MG63 (cell line): ENCODE results near the gene PCCB. TPM values are rescaled to one million over a fixed set of nuclear protein-coding genes. Genes with fewer than 3 reads are reported as not detected.
"Not testable (repeated sequence)": the region's sequence is repeated elsewhere in the genome, so short reads cannot be mapped to it uniquely, and the experiment has no call there.

ENCODE experiments used
- DNase-seq: peaks from one replicate; pipeline ENCODE4 v3.0.0-alpha.2; 2020
- H3K27me3 ChIP-seq: fragments of 250-450 bp; sonication (Bioruptor Pico); 2 replicates; pipeline ENCODE4 v1.5.1; 2020; ENCODE audit warnings: mild to moderate bottlenecking, moderate library complexity
- H3K36me3 ChIP-seq: fragments of 250-450 bp; sonication (Bioruptor Pico); 2 replicates; pipeline ENCODE4 v1.5.1; 2020; ENCODE audit warnings: mild to moderate bottlenecking, moderate library complexity
- H3K4me3 ChIP-seq: fragments of 250-450 bp; sonication (Bioruptor Pico); 2 replicates; pipeline ENCODE4 v1.5.1; 2020; ENCODE audit warnings: mild to moderate bottlenecking, moderate library complexity
- H3K9me3 ChIP-seq: fragments of 250-450 bp; sonication (Bioruptor Pico); 2 replicates; pipeline ENCODE4 v1.5.1; 2020; ENCODE audit warnings: mild to moderate bottlenecking, moderate library complexity
- total RNA-seq: library from RNA; depleted of rRNA; stranded (reverse); fragments of >200 nt; shearing (Covaris generic); gene quantifications from 2 replicates; pipeline ENCODE4 v1.2.3, GENCODE V29; 2014; ENCODE audit warnings: low replicate concordance

The PCCB gene
- total RNA-seq, 1 experiment from 2014 or later: 156 TPM

GRCh38 chr3:136250903-136251460, 842 bp downstream of the PCCB start:
- H3K27me3 ChIP-seq: no peaks in the 10 kb centered on the region
- H3K36me3 ChIP-seq: peaks cover 6% of the 10 kb centered on the region
- no peaks in the 10 kb centered on the region for H3K9me3 ChIP-seq
- H3K4me3 ChIP-seq: peak overlapping the region; percentile 60
- peak; percentile 75 for DNase-seq

GRCh38 chr3:136251511-136251910, 1.4 kb downstream of the PCCB start:
- DNase-seq: no peak
- Histone ChIP-seq H3K4me3 (peak overlapping the region; percentile 60), H3K9me3 (no peaks in the 10 kb centered on the region), H3K36me3 (peaks cover 11% of the 10 kb centered on the region), H3K27me3 (no peaks in the 10 kb centered on the region)

- Histone ChIP-seq H3K27me3 (no peaks in the 10 kb centered on the region), H3K9me3 (no peaks in the 10 kb centered on the region), H3K4me3 (no peak overlapping the region), H3K36me3 (peaks cover 36% of the 10 kb centered on the region)
- DNase-seq: no peak
Measured at GRCh38 chr3:136255672-136256406, 5.7 kb downstream of the PCCB start.

GRCh38 chr3:136258199-136258598, 8.1 kb downstream of the PCCB start:
- Histone ChIP-seq H3K4me3 (no peak overlapping the region), H3K36me3 (peaks cover 54% of the 10 kb centered on the region), H3K9me3 (no peaks in the 10 kb centered on the region), H3K27me3 (no peaks in the 10 kb centered on the region)
- no peak for DNase-seq

GRCh38 chr3:136261826-136262225, 11.7 kb downstream of the PCCB start:
- DNase-seq: no peak
- Histone ChIP-seq H3K4me3 (no peak overlapping the region), H3K9me3 (no peaks in the 10 kb centered on the region), H3K36me3 (peaks cover 56% of the 10 kb centered on the region), H3K27me3 (no peaks in the 10 kb centered on the region)

- Histone ChIP-seq H3K9me3 (no peaks in the 10 kb centered on the region), H3K36me3 (peaks cover 51% of the 10 kb centered on the region), H3K27me3 (no peaks in the 10 kb centered on the region), H3K4me3 (no peak overlapping the region)
- no peak for DNase-seq
Measured at GRCh38 chr3:136262559-136262958, 12.4 kb downstream of the PCCB start.

- no peak for DNase-seq
- Histone ChIP-seq H3K27me3 (no peaks in the 10 kb centered on the region), H3K36me3 (peaks cover 45% of the 10 kb centered on the region), H3K9me3 (no peaks in the 10 kb centered on the region), H3K4me3 (no peak overlapping the region)
Measured at GRCh38 chr3:136263251-136263650, 13.1 kb downstream of the PCCB start.

GRCh38 chr3:136266468-136267125, 16.5 kb downstream of the PCCB start:
- not testable (repeated sequence) for DNase-seq, H3K4me3 ChIP-seq, H3K27me3 ChIP-seq, H3K9me3 ChIP-seq
- peaks cover 44% of the 10 kb centered on the region for H3K36me3 ChIP-seq

- Histone ChIP-seq H3K27me3 (no peaks in the 10 kb centered on the region), H3K4me3 (no peak overlapping the region), H3K9me3 (no peaks in the 10 kb centered on the region), H3K36me3 (peaks cover 38% of the 10 kb centered on the region)
- DNase-seq: no peak
Measured at GRCh38 chr3:136267235-136267634, 17.1 kb downstream of the PCCB start.

GRCh38 chr3:136270179-136270578, 20.0 kb downstream of the PCCB start:
- H3K9me3 ChIP-seq: peaks cover 11% of the 10 kb centered on the region; the same call in 1 of the 2 replicates
- H3K36me3 ChIP-seq: peaks cover 30% of the 10 kb centered on the region
- DNase-seq: no peak
- H3K4me3 ChIP-seq: no peak overlapping the region
- H3K27me3 ChIP-seq: no peaks in the 10 kb centered on the region

GRCh38 chr3:136271626-136272025, 21.5 kb downstream of the PCCB start:
- H3K27me3 ChIP-seq, H3K4me3 ChIP-seq, DNase-seq: not testable (repeated sequence)
- H3K9me3 ChIP-seq: peaks cover 11% of the 10 kb centered on the region
- H3K36me3 ChIP-seq: peaks cover 32% of the 10 kb centered on the region

GRCh38 chr3:136276049-136276755, 26.1 kb downstream of the PCCB start:
- no peaks in the 10 kb centered on the region for H3K27me3 ChIP-seq
- DNase-seq: no peak
- H3K9me3 ChIP-seq: peaks cover 38% of the 10 kb centered on the region
- H3K4me3 ChIP-seq: no peak overlapping the region
- H3K36me3 ChIP-seq: peaks cover 54% of the 10 kb centered on the region

GRCh38 chr3:136277115-136277514, 27.0 kb downstream of the PCCB start:
- DNase-seq: no peak
- no peak overlapping the region for H3K4me3 ChIP-seq
- H3K9me3 ChIP-seq: peaks cover 45% of the 10 kb centered on the region

GRCh38 chr3:136277634-136278033, 27.5 kb downstream of the PCCB start:
- no peak for DNase-seq
- no peaks in the 10 kb centered on the region for H3K27me3 ChIP-seq
- H3K4me3 ChIP-seq: no peak overlapping the region
- H3K36me3 ChIP-seq: peaks cover 63% of the 10 kb centered on the region
- H3K9me3 ChIP-seq: peaks cover 46% of the 10 kb centered on the region

More at GRCh38 chr3:136277115-136277514, 27.0 kb downstream of the PCCB start:
- Histone ChIP-seq H3K36me3 (peaks cover 63% of the 10 kb centered on the region), H3K27me3 (no peaks in the 10 kb centered on the region)

GRCh38 chr3:136279092-136279491, 29.0 kb downstream of the PCCB start:
- Histone ChIP-seq H3K36me3 (peaks cover 65% of the 10 kb centered on the region), H3K9me3 (peaks cover 43% of the 10 kb centered on the region), H3K4me3 (no peak overlapping the region), H3K27me3 (no peaks in the 10 kb centered on the region)
- DNase-seq: no peak

- peaks cover 68% of the 10 kb centered on the region for H3K36me3 ChIP-seq
Measured at GRCh38 chr3:136280961-136281360, 30.8 kb downstream of the PCCB start.

GRCh38 chr3:136281966-136282520, 31.9 kb downstream of the PCCB start:
- Histone ChIP-seq H3K9me3 (peaks cover 36% of the 10 kb centered on the region), H3K4me3 (no peak overlapping the region), H3K27me3 (no peaks in the 10 kb centered on the region), H3K36me3 (peaks cover 72% of the 10 kb centered on the region)
- no peak for DNase-seq

More at GRCh38 chr3:136280961-136281360, 30.8 kb downstream of the PCCB start:
- Histone ChIP-seq H3K9me3 (peaks cover 36% of the 10 kb centered on the region), H3K4me3 (no peak overlapping the region), H3K27me3 (no peaks in the 10 kb centered on the region)
- DNase-seq: no peak
